Left renal cortex interstitium (tissue), 4 donors: ENCODE results near the gene TMEM252. TPM values are rescaled to one million over a fixed set of nuclear protein-coding genes. Genes with fewer than 3 reads are reported as not detected.
A peak's percentile ranks its signal among the peaks of the same experiment; 100 is the strongest.

Experiments
- DNase-seq, 4 donors: peaks; one replicate each; pipeline ENCODE4 v3.0.0-alpha.2; 2013; ENCODE audit warnings: low read depth in 4 of 4, low spot score in 2 of 4, missing footprints in 1 of 4
- polyA plus RNA-seq, 4 donors: library from polyadenylated mRNA; unstranded; fragments of 120-200 nt; gene quantifications; one replicate each; pipeline ENCODE4 v1.2.1, GENCODE V29; 2013; ENCODE audit not compliant: insufficient read length in 4 of 4

Gene TMEM252, protein sequence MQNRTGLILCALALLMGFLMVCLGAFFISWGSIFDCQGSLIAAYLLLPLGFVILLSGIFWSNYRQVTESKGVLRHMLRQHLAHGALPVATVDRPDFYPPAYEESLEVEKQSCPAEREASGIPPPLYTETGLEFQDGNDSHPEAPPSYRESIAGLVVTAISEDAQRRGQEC
- polyA plus RNA-seq: 10 to 100 TPM in 1 of 4 donors, 1 to 10 TPM in 3; 6.1 to 10.1 (median 7.9) TPM

DNA sequence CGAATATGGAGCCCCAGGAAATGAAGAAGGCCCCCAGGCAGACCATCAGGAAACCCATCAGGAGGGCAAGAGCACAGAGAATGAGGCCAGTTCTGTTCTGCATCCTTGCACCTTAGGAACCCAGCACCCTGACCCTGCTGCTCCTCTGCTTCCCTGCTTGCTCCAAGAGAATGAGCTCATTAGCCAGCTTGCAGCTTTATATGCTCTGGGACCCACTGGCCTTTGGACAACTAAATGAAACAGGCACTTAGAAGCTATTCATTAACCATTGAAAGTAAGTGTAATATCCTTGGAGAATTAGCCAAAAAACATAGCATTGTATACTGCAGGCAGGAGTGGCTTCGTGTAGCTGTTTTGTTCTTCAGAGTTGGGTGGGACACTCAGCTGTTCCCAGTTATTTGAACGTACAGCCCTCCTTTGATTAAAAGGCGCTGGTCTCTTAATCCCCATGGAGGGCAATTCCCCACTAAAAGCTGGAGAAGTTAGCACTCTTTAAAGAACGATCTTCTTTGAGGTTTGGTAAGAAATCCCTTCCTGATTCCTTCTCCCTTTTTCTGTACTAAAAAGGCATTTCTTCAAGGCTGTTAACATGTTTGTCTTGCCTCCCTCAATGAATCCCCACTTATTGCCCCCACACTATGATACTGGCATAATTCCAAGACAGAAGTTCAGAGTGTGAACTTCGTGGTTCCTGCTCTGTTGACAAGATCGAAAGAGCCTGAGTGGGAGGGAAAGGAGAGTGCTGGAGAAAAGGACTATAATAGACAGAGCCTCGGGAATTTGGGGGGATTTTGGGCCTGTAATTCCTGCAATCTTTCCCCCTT is at the start of gene TMEM252:
TMEM252 (minus strand) TSS at position 172 of the 824 bp plus-strand sequence; CDS start at position 103, 69 bp downstream.
- no peak for DNase-seq

DNA sequence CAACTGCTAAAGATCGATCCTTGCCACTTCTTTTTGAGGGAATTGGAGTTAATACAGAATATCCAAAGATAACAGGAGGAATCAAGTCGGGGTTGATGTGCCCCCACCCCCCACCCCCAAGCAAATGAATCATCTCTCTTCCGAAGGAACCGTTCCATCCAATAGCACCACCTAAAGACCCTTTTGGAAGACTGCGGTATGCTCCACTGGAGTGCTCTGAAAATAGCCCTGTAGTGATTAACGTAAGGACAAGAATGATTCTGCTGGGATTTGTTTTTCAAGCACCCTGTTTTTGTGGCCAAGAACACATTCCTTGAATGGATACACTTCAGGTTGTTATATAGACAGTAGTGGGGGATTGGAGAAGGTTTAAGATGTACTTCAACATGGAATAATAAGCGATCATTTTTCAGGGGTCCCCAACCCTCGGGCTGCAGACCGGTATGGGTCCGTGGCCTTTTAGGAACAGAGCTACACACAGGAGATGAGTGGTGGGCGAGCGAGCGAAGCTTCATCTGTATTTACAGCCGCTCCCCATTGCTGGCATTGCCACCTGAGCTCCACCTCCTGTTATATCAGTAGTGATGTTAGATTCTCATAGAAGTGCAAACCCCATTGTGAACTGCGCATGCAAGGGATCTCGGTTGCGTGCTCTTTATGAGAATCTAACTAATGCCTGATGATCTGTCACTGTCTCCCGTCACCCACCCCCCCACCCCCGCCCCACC is 44.5 kb upstream of the TMEM252 start:
- DNase-seq: no peak

DNA sequence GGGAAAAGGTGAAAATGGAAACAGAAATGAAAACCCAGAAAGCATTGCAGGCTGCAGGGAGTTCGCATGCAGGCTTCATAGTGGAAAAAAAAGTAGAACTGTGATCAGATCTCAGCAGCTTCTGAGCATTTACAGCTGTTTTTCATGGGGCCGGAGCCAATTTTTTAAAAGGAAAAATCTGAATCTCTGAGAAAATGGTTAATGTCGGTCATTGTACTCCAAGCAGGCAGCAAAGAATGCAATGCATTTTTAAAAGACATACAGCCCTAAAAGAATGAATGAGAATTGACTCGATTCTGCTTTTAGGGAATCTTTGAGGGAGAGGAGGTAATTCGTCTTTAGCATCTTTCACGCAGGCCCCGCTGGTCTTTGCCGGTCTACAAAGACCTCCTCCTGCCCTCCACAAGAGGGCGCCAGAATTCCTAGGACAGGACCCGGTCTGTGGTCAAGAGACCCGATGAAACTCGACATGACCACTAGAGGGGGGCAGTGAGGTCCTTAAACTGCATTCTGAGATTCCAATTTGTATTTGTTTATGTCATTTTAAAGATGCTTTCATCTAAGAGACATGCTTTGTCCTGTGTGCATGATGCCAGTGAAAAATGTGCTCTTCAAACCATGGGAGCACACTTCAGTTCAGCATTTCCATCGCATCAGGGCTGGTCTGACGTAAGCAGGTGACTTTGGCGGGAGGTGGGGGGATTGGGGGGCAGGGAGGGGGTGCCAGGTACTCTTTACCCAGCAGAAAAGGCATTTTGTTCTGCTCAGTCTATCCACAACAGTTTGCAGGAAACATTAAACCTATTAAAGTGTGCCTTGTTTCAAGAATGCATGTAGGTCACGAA is 43.7 kb upstream of the TMEM252 start:
- peak; percentile 76 to 92 (median 84) for DNase-seq

DNA sequence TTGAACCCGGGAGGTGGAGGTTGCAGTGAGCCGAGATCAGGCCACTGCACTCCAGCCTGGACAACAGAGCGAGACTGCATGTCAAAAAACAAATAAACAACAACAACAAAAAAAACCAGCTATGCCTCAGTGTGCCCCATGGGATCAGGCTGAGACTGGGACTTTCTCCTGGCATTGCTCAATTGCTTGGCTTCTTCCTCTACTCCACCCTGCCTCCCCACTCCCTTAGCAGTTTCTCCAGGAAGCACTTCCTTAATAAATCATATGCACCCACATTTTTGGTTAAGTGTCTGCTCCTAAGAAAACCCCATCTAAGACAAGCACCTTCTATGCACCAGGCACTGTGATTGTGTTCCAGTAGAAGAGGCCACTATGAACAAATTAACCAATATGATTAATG is 41.0 kb upstream of the TMEM252 start:
- no peak for DNase-seq

DNA sequence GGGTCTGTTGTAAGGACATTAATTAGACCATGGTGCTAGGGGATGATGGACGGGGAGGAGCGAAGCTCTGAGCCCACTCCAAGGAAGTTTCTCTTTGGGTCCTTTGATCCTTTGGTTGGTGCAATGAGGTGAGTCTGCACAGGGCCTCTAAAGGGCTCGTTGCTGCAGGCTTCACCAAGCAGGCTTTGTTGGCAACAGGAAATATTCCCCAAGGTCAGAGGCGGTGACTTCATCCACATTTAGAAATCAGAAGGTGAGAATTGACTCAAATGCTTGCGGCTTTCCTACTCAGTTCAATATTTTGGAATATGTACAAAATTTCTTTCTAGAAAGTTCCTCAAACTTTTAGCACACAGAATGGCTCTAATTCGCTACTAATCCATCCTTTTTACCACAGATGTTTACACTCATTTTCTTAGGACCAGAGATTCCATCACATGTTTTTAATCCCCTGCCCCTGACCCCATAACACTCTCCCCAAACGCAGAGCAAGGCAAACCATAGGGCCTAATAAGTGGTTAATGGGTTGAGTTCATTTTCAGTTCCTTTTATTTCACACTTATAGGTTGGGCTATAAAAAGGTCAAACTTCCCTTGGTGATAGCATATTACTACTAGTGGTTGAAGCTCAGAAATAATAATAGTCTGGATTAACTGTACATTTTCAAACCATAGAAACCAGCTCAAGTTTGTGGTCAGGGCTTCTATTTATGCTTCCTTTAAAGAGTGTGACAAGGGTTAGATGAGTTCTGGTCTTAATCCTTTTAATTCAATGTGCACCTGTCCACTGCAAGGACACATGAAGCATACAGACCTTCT is 37.3 kb upstream of the TMEM252 start:
- no peak for DNase-seq

DNA sequence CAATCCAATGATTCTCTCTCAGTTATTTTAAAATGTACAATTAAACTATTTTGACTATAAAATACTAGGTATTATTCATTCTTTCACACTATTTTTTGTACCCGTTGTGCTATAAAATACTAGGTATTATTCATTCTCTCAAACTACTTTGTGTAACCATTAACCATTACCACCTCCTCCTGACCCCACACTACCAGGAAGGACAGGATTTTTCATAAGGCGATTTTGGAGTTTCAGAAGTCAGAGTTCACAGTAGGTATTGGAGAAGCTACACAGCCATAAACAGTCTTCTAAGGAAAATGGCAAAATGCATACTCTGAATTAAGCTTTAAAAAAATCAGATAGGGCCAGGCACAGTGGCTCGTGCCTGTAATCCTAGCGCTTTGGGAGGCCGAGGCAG is 35.1 kb upstream of the TMEM252 start:
- no peak for DNase-seq

DNA sequence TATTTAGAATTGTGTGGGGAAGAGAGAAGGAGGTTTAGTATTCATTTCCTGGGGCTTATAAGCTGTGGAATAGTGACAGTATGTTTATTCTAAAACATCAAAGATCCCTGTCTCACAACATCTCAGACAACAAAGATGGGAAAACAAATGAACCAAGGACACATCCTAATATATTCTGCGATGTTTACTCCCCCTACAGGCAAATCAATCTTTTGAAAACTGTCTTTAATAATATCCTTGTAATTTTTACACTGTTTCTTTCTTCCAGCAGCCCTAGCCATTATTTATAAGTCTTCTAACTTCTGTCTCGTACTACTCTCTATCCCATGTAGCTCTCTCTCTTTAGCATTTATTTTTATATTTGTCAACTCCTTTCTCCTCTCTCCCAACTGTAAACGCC is 33.5 kb upstream of the TMEM252 start:
- DNase-seq: no peak

DNA sequence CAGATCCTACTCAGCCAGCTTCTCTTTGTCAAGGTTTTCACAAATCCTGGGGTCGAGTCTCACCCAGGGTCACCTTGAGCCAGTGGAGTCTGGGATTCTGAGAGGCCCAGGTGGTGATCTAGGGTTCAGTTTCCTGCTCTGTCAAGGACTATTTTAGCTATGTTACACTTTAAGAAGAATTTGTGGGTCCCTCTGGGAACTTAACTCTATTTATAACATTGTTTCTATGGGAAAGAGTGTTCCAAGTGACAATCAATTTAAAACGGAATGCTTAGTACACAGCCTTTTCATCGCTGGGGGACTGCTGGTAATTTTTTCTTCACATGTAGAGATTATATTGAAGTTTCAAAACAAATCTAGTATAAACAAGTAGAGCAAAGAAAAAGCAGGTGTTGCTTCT is 26.9 kb upstream of the TMEM252 start:
- peak in 1 of 4 donors; percentile 46 for DNase-seq

DNA sequence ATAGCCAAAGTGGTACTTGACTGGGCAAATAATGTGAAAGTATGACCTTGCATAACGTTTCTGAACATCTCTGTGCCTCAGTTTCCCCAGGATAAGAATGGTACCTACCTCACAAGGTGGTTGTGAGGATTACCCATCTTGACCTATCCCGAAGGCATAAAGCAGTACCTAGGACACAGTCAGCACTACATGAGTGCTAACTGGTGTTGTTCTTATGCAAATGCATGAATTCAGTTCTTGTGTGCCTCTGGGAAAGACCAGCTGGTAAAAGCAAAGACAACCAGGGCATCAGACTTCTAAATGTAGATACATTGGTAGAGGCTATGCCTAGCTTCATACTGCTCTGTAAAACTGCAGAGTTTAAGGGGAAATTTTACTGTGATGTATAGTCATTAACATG is 21.8 kb upstream of the TMEM252 start:
- DNase-seq: no peak

DNA sequence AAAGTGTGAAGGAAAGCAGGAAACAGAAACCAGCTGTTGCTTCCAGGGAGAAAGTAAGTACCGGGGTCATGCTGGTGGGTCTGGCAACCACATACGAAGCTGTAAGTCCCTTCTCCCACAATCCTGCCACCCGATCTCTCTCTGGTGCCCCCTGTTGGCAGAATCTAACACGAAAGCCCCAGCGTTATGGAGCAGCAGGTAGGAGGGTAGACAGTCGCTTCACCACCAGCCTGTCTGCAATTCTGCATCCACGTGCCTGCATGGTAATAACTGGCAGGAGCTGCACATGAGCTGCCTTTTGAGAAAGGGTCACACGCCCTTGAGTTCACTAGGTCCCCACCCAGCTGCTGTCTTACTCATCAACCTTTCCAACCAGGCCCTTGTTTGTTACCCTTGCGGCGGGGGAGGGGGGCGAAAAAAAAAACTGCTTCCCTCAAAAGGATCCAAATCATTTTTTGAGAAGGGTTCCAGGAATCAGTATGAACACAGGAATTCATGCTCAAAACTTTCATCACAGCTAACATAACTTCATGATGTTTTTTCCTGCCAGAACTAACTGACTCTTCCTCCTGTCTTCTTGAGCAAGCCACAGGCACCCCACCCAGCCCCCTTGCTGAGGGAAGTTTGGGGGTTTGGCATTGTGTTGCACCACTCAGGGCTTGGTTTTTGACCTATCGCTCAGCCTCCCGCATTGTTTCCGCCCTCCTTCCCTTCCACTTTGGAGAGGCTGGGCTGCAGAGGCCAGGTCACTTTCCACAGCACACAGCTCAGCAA is 19.6 kb upstream of the TMEM252 start:
- no peak for DNase-seq

DNA sequence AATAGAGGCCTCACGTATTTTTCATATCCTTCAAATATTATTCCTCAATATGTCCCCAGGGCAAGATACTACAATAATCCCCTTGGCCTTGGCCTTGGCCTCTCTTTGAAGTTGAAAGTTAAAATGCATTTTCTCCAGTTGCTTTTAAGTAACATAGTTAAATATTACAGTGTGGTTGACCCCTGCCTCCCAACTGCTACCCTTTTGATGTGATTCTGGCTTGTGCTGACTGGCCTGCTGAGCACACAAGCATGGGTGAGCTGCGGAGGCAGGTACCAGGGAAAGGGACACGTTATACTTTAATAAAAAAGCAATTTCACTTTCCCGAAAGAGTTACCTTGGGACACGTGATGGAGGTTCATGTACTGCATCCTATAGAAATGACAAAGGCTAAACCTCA is 17.9 kb upstream of the TMEM252 start:
- DNase-seq: no peak

DNA sequence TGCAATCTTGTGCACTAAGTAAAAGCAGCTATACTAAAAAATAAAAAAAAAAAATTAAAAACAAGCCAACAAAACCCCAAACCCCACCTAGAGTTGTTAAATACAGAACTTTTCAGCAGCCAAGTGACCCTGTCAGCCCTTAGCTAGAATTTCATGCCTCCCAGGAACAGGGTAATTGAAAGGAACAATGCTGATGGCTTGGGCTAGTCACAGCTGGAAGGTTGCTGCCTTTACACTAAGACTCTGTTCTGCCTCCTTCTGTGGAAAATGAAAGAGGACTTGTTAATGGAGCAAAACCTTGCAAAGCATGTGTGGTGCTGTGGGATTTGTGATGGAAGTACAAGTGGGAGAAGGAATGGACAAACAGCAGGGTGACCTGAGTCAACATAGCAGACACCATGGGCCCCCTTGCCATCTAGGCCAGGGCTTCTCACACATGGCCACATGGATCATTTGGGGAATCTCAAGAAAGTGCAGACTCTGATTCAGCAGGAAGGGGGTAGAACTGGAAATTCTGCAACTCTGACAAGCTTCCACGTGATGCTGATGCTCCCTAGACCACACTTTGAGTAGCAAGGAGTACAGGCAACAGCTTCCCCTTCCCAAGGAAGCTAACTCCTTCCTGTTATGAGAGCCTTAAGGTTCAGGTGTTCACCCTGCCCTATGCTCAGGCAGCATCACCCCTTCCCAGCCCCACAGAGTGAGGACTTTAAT is 14.9 kb upstream of the TMEM252 start:
- DNase-seq: no peak

DNA sequence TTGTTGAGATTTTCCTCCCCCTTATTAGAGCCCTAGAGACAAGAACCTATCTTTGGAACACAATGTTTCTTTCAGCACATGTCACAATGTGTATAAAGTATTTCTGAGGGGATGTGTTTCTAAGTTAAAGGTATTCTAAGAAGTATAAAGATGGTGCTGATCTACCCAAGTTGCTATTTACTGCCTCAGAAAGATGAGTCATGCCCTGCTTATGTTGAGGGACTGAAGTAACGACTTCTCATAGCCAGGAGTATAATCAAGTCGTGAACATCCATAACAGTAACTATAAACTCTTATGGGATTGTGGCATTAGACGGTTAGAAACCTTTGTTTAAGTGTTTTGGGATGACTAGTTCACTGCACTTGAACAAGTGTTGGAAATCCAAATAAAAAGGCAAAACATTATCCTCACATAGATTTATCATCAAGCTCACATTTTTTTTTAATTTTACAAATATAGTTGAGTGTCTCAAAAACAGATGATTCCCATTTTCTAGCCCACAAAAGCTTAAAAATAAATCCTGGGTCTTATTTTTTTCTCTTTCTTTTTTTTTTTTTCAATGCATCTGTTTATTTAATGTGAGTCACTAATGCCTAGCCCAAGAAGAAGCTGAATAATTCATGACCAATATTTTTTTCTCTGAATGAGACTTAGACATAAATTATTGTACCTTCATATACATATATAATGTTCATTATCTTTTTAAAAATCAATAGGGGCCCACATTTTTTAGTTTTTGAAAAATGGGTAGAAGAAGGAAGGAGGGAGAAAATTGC is 12.2 kb upstream of the TMEM252 start:
- DNase-seq: no peak

DNA sequence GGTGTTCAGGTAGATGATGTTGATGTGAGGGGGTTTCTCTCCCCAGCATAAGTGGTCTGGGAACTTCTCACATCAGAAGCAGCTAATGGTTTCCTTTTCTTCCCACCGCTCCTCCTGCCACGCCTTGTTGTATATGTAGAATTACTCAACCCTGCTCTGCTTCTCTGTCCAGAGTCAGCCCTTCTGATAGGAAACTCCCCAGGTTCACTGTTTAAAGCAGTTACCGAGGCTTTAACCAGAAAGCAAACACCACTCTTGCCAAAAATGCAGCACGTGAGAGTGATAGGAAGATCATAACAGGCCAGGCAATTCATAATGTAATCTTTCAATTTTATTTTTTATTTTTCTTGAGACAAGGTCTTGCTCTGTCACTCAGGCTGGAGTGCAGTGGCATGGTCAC is 10.5 kb upstream of the TMEM252 start:
- DNase-seq: no peak

DNA sequence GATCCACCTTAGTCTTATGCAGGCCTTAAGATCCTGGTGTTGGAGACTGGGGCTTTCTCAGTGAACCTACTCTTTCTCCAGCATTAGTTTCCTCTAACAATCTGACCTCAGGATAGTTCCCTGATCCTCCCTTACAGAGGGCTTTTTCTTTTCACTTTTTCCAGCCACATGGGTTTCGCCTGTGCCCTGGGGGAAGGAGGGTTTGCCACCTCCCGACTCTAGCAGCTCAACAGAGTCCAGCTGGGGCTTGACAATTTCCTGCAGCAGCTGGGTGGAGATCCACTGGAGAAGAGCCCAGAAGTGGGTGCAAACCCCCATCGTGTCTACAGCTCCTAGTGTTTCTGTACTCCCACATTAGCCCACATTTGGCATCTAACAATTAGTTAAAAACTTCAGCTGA is 7.6 kb upstream of the TMEM252 start:
- DNase-seq: no peak

DNA sequence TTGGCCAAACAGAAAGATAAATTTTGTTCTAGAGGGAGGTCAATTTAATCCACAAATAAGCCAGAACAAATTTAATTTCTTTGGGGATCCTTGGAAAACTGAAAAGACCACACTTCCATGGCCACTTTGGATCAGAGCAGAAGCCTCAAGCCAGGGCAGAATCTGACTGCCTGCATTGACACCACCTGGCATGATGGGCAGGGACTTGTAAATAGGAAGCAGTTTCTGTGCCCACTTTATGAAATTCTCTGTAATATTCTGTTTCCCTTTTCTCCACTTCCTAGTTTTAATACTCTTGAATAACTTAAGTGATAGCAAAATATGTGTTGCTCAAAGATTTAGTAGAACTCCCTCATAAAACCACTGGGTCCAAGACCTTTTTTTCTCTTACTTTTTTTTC is 6.7 kb upstream of the TMEM252 start:
- DNase-seq: no peak

DNA sequence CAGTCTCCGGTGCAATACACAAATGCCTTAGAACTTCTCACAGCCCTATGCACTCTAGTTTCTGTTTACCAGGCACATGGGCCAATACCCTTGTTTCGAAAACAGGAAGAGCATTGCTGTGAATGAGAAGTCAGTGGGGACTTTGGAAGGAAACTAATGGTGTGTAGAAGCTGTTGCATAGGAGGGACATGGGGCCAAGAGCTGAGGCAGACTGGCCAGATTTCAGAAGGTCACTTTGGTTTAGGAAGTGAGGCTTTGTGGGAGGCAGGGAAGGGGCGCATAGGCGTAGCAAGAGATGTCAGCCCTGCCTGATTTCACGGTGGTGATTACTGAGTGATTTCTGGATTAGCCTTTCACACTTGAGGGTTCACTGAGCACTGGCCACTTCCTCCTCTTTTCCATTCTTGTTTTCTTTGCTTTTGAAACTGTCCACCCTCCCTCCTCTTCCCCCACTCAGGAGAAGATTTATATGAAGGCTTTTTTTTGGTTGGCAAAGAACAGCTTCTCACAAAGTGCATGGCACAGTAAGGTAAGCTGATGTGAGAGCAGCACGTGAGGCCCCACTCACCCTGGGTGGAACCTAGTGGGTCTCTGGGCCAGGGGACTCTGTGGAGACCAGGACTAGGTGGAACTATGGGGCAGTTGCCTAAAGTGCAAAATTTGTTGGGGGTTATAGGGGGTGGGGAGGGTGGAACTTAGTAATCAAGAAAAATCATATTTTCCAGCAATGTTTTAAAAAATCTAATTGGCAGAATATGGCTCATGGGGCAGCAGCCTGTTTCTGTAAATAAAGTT is 6.1 kb upstream of the TMEM252 start:
- peak in 2 of 4 donors; percentile 67 to 76 for DNase-seq
